IPS-18a (cell line): Measurements from ENCODE around the gene RMC1.

ENCODE experiments used
- H3K27ac ChIP-seq: one replicate; pipeline ENCODE4 v1.5.1; 2013; ENCODE audit warnings: low read length
- H3K27me3 ChIP-seq: one replicate; pipeline ENCODE4 v1.6.1; 2013; ENCODE audit warnings: mild to moderate bottlenecking, low read length; ENCODE audit not compliant: control insufficient read depth, insufficient read depth
- H3K36me3 ChIP-seq: one replicate; pipeline ENCODE4 v1.6.1; 2013; ENCODE audit warnings: low read depth, low read length; ENCODE audit not compliant: control insufficient read depth
- H3K4me1 ChIP-seq: one replicate; pipeline ENCODE4 v1.6.1; 2013; ENCODE audit warnings: low read depth, low read length; ENCODE audit not compliant: control insufficient read depth
- H3K4me3 ChIP-seq: one replicate; pipeline ENCODE4 v1.5.1; 2013; ENCODE audit warnings: low read length
- H3K9ac ChIP-seq: one replicate; pipeline ENCODE4 v1.6.1; 2013; ENCODE audit warnings: mild to moderate bottlenecking, low read length, moderate library complexity
- H3K9me3 ChIP-seq: one replicate; pipeline ENCODE4 v1.6.1; 2013; ENCODE audit warnings: low read depth, low read length; ENCODE audit not compliant: control insufficient read depth

The RMC1 gene

GRCh38 chr18:23503038-23503962 lies at the start of gene RMC1:
TSS of gene RMC1 (plus strand) at chr18:23503511. CDS start at chr18:23503619, 108 bp downstream.
- H3K27ac ChIP-seq: no peak within 1 kb of the TSS

GRCh38 chr18:23453680-23454058 lies 49.6 kb upstream of the RMC1 start:
- Histone ChIP-seq H3K9ac (peak overlapping the region; percentile 59), H3K27ac (no peak overlapping the region), H3K9me3 (no peaks in the 10 kb centered on the region), H3K4me3 (peak overlapping the region; percentile 75), H3K27me3 (no peaks in the 10 kb centered on the region), H3K36me3 (no peaks in the 10 kb centered on the region), H3K4me1 (peaks cover 7% of the 10 kb centered on the region)

More at GRCh38 chr18:23503038-23503962, at the start of gene RMC1:
- Histone ChIP-seq H3K4me1 (peaks cover 5% of the 10 kb centered on the region), H3K4me3 (peak within 1 kb of the TSS; percentile 69), H3K27me3 (peaks cover 33% of the 10 kb centered on the region), H3K9ac (peak within 1 kb of the TSS; percentile 59), H3K36me3 (peaks cover 6% of the 10 kb centered on the region), H3K9me3 (no peaks in the 10 kb centered on the region)

- H3K9ac ChIP-seq: no peak overlapping the region
- H3K27ac ChIP-seq: no peak overlapping the region
Observed at GRCh38 chr18:23456835-23457234, 46.5 kb upstream of the RMC1 start.

DNA sequence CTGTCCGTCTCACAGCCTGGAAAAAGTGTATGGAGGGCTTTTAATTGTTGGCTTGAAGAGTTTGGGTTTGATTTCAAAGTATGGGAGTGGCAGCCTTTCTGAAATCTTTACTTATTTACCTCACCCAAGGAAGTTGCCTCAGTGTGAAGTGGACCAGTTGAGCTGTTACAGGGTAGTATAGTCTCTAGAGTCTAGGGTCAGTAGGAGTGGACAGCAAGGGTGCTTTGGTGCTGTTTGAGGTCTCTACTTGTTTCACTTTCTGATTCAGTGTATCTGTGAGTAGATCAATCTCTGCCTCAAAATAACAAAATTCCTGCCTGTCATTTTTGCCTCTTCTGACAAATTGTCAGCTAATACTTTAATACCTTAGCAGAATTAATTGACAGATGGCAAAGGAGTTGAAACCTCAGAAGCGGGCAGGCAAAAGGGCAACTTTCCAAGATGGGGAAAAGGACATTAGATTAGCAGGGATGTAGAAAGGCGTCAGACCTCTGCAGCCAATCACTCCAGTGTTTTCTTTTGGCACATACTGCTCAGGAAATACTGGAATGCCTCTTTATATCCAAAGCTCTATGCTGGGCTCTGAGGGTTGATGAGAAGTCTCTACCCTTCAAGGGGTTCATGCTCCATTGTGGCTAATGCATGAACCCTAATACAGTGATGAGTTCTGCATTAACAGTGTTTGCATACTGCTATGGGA lies 44.3 kb upstream of the RMC1 start:
- Histone ChIP-seq H3K27ac (no peak overlapping the region), H3K9ac (no peak overlapping the region), H3K4me3 (no peak overlapping the region), H3K27me3 (no peaks in the 10 kb centered on the region), H3K4me1 (peaks cover 5% of the 10 kb centered on the region), H3K36me3 (peaks cover 9% of the 10 kb centered on the region), H3K9me3 (no peaks in the 10 kb centered on the region)

More at GRCh38 chr18:23456835-23457234, 46.5 kb upstream of the RMC1 start:
- H3K4me1 ChIP-seq: peaks cover 7% of the 10 kb centered on the region
- no peak overlapping the region for H3K4me3 ChIP-seq
- no peaks in the 10 kb centered on the region for H3K27me3 ChIP-seq
- no peaks in the 10 kb centered on the region for H3K9me3 ChIP-seq
- H3K36me3 ChIP-seq: no peaks in the 10 kb centered on the region

DNA sequence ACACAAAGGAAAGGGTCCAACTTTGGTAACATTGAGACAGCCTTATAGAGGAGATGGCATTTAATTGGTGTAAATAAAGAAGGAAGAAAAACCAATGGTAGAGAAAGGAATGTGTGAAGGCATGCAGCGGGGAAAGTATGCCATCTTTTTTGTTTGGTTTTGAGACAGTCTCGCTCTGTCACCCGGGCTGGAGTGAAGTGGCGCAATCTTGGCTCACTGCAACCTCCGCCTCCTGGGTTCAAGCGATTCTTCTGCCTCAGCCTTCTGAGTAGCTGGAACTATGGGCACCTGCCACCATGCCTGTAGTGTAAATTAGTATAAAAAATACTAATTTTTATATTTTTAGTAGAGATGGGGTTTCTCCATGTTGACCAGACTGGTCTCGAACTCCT lies 43.8 kb upstream of the RMC1 start:
- Histone ChIP-seq H3K4me1 (no peaks in the 10 kb centered on the region), H3K9me3 (no peaks in the 10 kb centered on the region), H3K9ac (no peak overlapping the region), H3K27ac (no peak overlapping the region), H3K36me3 (peaks cover 14% of the 10 kb centered on the region), H3K4me3 (no peak overlapping the region), H3K27me3 (no peaks in the 10 kb centered on the region)

DNA sequence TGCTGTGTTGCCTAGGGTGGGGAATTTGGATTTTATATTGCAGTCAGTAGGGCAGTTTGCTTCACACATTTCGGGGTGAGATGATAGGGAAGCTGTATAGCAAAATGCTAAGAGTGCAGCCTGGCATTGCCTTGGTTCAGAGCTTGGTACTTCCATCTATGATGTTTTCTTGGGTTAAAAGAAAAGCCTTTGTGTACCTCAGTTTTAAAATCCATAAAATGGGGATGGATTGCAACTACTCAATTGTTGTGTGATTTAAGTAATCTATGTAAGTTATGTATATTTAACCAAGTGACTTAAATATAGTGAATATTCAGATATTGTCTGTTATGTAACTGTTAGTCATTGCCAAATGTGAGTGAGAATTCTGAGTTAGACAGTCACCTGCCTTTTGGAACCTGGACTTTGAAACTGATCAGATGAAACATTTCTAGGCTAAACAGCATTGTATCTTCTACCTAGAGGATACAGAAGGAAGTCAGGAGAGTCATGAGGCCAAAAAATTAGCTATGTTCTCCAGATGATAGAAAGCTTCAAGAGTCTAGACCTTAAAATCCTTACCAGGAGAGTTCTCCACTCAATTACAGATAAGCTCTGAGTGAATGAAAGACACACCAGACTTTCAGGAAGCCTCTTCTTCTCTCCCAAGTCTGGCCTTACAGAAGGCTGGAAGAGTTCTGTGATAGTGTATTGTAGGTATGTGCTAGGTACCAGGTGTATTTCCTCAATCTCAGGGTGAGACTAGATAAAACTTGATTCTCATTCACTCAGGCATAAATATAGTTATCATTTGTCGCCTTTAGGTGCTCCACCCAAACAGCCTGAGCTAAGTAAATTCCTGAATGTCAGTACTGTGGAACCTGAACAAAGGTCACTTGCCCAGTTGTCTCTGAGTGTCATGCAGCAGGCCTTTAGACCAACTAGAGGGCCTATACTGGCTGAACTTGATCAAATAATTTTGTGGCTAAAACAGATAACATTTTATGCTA lies 42.7 kb upstream of the RMC1 start:
- Histone ChIP-seq H3K27me3 (no peaks in the 10 kb centered on the region), H3K27ac (no peak overlapping the region), H3K4me1 (no peaks in the 10 kb centered on the region), H3K4me3 (no peak overlapping the region), H3K9me3 (no peaks in the 10 kb centered on the region), H3K9ac (no peak overlapping the region), H3K36me3 (peaks cover 20% of the 10 kb centered on the region)

DNA sequence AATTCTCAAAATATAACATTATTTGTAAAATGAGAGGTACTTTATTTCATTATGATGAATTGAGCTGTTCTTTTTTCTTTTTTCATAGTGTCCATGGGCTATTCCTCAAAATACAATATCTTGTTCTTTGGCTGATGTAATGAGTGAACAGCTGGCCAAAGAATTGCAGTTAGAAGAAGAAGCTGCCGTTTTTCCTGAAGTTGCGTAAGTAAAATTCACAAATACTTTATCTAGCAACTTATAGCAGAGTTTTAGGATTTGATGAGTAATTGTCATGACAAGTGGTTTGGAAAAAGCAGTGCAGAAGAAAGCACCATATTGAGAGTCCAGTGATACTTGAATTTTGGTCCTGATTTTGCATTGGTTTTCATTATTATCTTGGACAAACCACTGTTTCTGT lies 40.4 kb upstream of the RMC1 start:
- Histone ChIP-seq H3K9ac (no peak overlapping the region), H3K4me3 (no peak overlapping the region), H3K9me3 (no peaks in the 10 kb centered on the region), H3K27me3 (no peaks in the 10 kb centered on the region), H3K4me1 (no peaks in the 10 kb centered on the region), H3K27ac (no peak overlapping the region), H3K36me3 (peaks cover 26% of the 10 kb centered on the region)

DNA sequence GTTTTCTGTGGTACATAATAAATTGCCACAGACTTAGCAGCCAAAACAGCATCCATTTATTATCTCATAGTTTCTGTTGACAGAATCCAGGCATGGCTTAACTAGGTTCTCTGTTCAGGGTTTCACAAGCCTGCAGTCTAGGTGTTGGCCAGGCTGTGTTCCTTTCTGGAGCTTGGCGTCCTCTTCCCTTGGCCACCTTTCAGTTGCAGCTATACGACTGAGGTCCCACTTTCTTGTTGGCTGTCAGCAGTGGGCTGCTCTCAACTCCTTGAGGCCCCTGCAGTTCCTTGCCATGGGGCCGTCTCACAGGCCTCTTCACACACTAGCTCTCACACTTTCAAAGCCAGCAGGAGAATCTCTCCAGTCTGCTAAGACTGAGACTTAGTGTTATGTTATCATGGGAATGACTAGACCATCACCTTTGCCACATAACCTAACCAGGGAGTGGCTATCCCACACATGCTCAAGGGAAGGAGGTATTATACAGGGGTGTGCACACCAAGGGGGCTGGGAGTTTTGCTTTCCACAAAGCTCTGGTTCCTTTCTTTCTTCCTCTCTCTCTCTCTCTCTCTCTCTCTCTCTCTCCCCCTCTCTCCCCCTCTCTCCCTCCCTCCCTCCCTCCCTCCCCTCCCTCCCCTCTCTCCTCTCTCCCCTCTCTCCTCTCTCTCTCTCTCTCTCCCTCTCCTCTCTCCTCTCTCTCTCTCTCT lies 34.4 kb upstream of the RMC1 start:
- Histone ChIP-seq H3K4me1 (no peaks in the 10 kb centered on the region), H3K4me3 (no peak overlapping the region), H3K9ac (no peak overlapping the region), H3K27me3 (no peaks in the 10 kb centered on the region), H3K36me3 (peaks cover 45% of the 10 kb centered on the region), H3K9me3 (no peaks in the 10 kb centered on the region), H3K27ac (no peak overlapping the region)

DNA sequence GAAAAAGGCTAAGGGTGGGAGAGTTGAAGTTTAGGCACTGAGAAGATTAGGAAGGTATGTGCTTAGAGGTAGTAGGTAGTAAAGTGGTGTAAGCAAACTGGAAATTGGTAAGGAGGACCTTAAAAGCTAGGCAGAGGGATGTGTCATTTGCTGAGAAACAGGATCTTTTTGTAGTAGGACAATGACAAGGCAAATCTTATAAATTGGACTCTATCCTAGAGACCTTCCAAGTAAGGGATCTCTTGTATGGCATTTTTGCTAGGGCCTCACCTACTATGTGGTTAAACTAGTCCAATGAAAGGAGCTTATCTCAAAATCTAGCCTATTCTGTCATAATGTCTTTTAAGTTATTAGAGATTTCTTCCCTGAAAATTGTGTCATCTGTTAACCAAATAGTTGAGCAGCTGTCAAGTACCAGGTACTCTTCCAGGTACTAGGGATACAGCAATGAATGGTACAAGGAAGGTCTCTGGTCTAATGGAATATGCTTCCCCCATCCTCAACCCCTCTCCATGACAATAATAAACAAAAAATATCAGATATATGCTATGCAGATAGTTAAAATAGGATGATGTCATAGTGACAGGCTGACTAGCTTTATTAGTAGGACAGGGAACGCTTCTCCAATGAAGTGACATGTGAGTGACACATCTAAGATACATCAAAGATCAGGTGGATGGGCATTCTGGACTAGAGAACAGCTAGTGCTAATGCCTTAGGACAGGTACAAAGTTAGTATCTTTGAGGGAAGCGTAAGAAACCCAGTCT lies 32.5 kb upstream of the RMC1 start:
- Histone ChIP-seq H3K36me3 (peaks cover 46% of the 10 kb centered on the region), H3K27ac (no peak overlapping the region), H3K4me3 (no peak overlapping the region), H3K9me3 (no peaks in the 10 kb centered on the region), H3K27me3 (no peaks in the 10 kb centered on the region), H3K9ac (no peak overlapping the region), H3K4me1 (no peaks in the 10 kb centered on the region)

DNA sequence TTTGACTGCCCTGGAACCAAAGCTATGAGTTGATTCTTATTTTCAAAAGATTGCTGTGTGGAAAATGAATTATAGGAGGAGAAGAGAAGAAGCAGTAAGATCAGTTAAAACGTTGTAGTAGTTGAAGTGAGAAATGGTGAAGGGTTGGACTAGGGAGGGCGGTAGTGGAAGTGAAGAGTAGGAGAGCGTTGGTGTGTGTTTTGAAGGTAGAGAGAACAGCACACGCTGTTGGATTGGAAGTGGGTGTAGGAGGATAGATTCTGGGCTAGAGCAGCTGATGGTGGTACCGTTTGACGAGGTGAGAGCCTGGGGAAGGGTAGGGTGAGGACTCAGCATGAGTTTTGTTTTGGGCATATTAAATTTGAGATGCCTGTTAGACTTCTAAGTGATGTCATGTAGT lies 31.8 kb upstream of the RMC1 start:
- H3K9ac ChIP-seq: no peak overlapping the region
- H3K9me3 ChIP-seq: no peaks in the 10 kb centered on the region
- H3K4me1 ChIP-seq: no peaks in the 10 kb centered on the region
- H3K36me3 ChIP-seq: peaks cover 48% of the 10 kb centered on the region
- H3K27ac ChIP-seq: no peak overlapping the region
- no peak overlapping the region for H3K4me3 ChIP-seq
- H3K27me3 ChIP-seq: no peaks in the 10 kb centered on the region
